Measurements from ENCODE around the gene ERICH6B.

ERICH6B gene

GRCh38 chr13:45598597-45598996, 16.9 kb downstream of the ERICH6B start:
- no peak for DNase-seq

- DNase-seq: no peak
Measured at GRCh38 chr13:45596800-45597475, 18.6 kb downstream of the ERICH6B start.

- DNase-seq: no peak
Measured at GRCh38 chr13:45595965-45596364, 19.6 kb downstream of the ERICH6B start.

GRCh38 chr13:45594764-45595163, 20.8 kb downstream of the ERICH6B start:
- no peak for DNase-seq

GRCh38 chr13:45594227-45594626, 21.3 kb downstream of the ERICH6B start:
- DNase-seq: no peak

- no peak for DNase-seq
Measured at GRCh38 chr13:45592758-45593157, 22.8 kb downstream of the ERICH6B start.

- no peak for DNase-seq
Measured at GRCh38 chr13:45590066-45590465, 25.5 kb downstream of the ERICH6B start.

- no peak for DNase-seq
Measured at GRCh38 chr13:45587897-45588296, 27.6 kb downstream of the ERICH6B start.

GRCh38 chr13:45584816-45585215, 30.7 kb downstream of the ERICH6B start:
- DNase-seq: no peak

GRCh38 chr13:45582408-45583076, 33.0 kb downstream of the ERICH6B start:
- no peak for DNase-seq

GRCh38 chr13:45576466-45576865, 39.1 kb downstream of the ERICH6B start:
- DNase-seq: no peak

GRCh38 chr13:45575830-45576180, 39.7 kb downstream of the ERICH6B start:
- DNase-seq: no peak

GRCh38 chr13:45575146-45575829, 40.3 kb downstream of the ERICH6B start:
- DNase-seq: no peak

- no peak for DNase-seq
Measured at GRCh38 chr13:45565331-45565730, 50.2 kb downstream of the ERICH6B start.

GRCh38 chr13:45564133-45564776, 51.3 kb downstream of the ERICH6B start:
- no peak for DNase-seq

- no peak for DNase-seq
Measured at GRCh38 chr13:45554604-45555109, 60.9 kb downstream of the ERICH6B start.

- no peak for DNase-seq
Measured at GRCh38 chr13:45548281-45548680, 67.3 kb downstream of the ERICH6B start.

- DNase-seq: no peak
Measured at GRCh38 chr13:45546410-45546765, 69.2 kb downstream of the ERICH6B start.

- no peak for DNase-seq
Measured at GRCh38 chr13:45545686-45546409, 69.7 kb downstream of the ERICH6B start.

- DNase-seq: no peak
Measured at GRCh38 chr13:45544520-45544919, 71.0 kb downstream of the ERICH6B start.

- no peak for DNase-seq
Measured at GRCh38 chr13:45542878-45543277, 72.7 kb downstream of the ERICH6B start.

GRCh38 chr13:45542391-45542790, 73.1 kb downstream of the ERICH6B start:
- DNase-seq: no peak

- no peak for DNase-seq
Measured at GRCh38 chr13:45541806-45542205, 73.7 kb downstream of the ERICH6B start.
